H1 (cell line): ENCODE measurements around the gene IL16. TPM values are rescaled to one million over a fixed set of nuclear protein-coding genes. Genes with fewer than 3 reads are reported as not detected.

ENCODE experiments used
- polyA plus RNA-seq, 7 experiments: library from polyadenylated mRNA; depleted of rRNA in 3 of 7; stranded (reverse) in 5 of 7; unstranded in 2 of 7; fragments of >200 nt in 5 of 7; fragments of 200-250 nt in 2 of 7; gene quantifications; 1 replicate in 5 of 7; 2 replicates in 1 of 7; 4 replicates in 1 of 7; pipeline versions ENCODE4 v1.2.1 to v1.2.3, GENCODE V29; 2011 to 2013; ENCODE audit warnings: missing spikeins in 2 of 7, mixed read lengths in 2 of 7
- total RNA-seq: library from RNA; stranded (reverse); fragmentation: NEBNext Ultra II Directional; extraction: Animal tissue kit (Norgen Biotek cat#: 25700); gene quantifications from 2 replicates; pipeline ENCODE4 v1.2.1, GENCODE V29; 2021
- TF ChIP-seq, protein P1 (sequence below), 3 experiments: IDR thresholded peaks; 1 replicate in 2 of 3; 2 replicates in 1 of 3; pipeline versions ENCODE4 v1.5.1 to v1.6.1; 2011; ENCODE audit warnings: low read length in 3 of 3, mild to moderate bottlenecking in 3 of 3, inconsistent platforms in 2 of 3, low read depth in 1 of 3, moderate library complexity in 1 of 3; ENCODE audit not compliant: insufficient read depth in 1 of 3; ENCODE audit errors: control extremely low read depth in 1 of 3

The IL16 gene
- total and polyA plus RNA-seq, 2 of the 8 experiments (the other 6 are each of a cell fraction or from before 2014, with no cell fraction given), result 0.03 to 0.09 TPM

DNA sequence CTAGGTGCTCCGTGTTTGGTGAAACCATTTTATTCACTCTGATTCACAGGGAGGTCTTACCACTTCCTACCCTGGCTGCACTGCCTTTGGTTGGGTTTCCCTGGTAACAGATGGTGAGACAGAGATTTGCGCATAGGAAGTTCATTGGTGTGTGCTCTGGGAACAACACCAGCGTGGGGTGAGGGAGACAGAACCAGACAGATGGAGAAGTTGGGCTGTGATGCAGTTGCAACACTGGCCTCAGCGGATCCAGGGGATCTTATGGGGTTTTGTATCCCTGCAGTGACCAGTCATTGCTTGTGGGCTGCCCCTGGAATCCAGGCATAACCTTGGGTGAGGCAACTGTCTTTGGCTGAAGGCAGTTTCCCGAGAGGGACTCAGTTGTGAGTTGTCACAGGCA, 12.5 kb upstream of the IL16 start (continued):
- TF ChIP-seq, protein P1, sequence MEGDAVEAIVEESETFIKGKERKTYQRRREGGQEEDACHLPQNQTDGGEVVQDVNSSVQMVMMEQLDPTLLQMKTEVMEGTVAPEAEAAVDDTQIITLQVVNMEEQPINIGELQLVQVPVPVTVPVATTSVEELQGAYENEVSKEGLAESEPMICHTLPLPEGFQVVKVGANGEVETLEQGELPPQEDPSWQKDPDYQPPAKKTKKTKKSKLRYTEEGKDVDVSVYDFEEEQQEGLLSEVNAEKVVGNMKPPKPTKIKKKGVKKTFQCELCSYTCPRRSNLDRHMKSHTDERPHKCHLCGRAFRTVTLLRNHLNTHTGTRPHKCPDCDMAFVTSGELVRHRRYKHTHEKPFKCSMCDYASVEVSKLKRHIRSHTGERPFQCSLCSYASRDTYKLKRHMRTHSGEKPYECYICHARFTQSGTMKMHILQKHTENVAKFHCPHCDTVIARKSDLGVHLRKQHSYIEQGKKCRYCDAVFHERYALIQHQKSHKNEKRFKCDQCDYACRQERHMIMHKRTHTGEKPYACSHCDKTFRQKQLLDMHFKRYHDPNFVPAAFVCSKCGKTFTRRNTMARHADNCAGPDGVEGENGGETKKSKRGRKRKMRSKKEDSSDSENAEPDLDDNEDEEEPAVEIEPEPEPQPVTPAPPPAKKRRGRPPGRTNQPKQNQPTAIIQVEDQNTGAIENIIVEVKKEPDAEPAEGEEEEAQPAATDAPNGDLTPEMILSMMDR (IDR thresholded peaks at IDR 0.05; ENCODE audit: control extremely low read depth in 1 of 3, insufficient read depth in 1 of 3, low read depth in 1 of 3, low read length in 3 of 3), result no peak
